ENCODE data around the gene HABP4. TPM values are rescaled to one million over a fixed set of nuclear protein-coding genes. Genes with fewer than 3 reads are reported as not detected.

HABP4 gene
- total and polyA plus RNA-seq, 12 donors: 20.8 to 30.4 (median 25.3) TPM

GRCh38 chr9:96462541-96462940 is 12.6 kb downstream of the HABP4 start:
- ATAC-seq (no peak), DNase-seq (no peak)
- Histone ChIP-seq H3K4me1 (peaks cover 0 to 7% (median 0%) of the 10 kb centered on the region in 9 donors), H3K27me3 (no peaks in the 10 kb centered on the region), H3K4me3 (no peak overlapping the region), H3K27ac (no peak overlapping the region), H3K9me3 (no peaks in the 10 kb centered on the region), H3K36me3 (peaks cover 0 to 82% (median 25%) of the 10 kb centered on the region in 9 donors)
- no peak for TF ChIP-seq CTCF (IDR thresholded peaks at IDR 0.05)
- 93 to 94% methylated on average over 6 of the region's 6 CpGs for WGBS, 2 donors
- intact Hi-C loops (cut with DNase I): loop anchor here in 1 of 10 donors (10.0 kb wide), 1 partner anchor 202 kb away; no protein-coding TSS in a partner anchor

GRCh38 chr9:96464426-96464825 is 14.5 kb downstream of the HABP4 start:
- intact Hi-C loops (cut with DNase I): loop anchor here in 1 of 10 donors (10.0 kb wide), 1 partner anchor 200 kb away; no protein-coding TSS in a partner anchor
- DNase-seq (no peak), ATAC-seq (no peak)
- Histone ChIP-seq H3K36me3 (peaks cover 0 to 87% (median 31%) of the 10 kb centered on the region in 9 donors), H3K4me3 (no peak overlapping the region), H3K27ac (no peak overlapping the region), H3K4me1 (peaks cover 0 to 7% (median 0%) of the 10 kb centered on the region in 9 donors), H3K9me3 (no peaks in the 10 kb centered on the region), H3K27me3 (no peaks in the 10 kb centered on the region)
- no peak for TF ChIP-seq CTCF (IDR thresholded peaks at IDR 0.05)
- 69% methylated on average over 6 of the region's 6 CpGs for WGBS, 2 donors

- no peaks in the 10 kb centered on the region for H3K27me3 ChIP-seq
- peak in 2 of 8 donors; percentile 37 to 61 for ATAC-seq
- no peaks in the 10 kb centered on the region for H3K9me3 ChIP-seq
- WGBS, 2 donors: 72 to 86% methylated on average over 5 of the region's 5 CpGs
- no peak overlapping the region for H3K4me3 ChIP-seq
- H3K4me1 ChIP-seq: peaks cover 0 to 7% (median 0%) of the 10 kb centered on the region in 9 donors
- peaks cover 0 to 88% (median 46%) of the 10 kb centered on the region in 9 donors for H3K36me3 ChIP-seq
- no peak overlapping the region for H3K27ac ChIP-seq
- intact Hi-C loops (cut with DNase I): loop anchor here in 1 of 10 donors (10.0 kb wide), 1 partner anchor 197 kb away; no protein-coding TSS in a partner anchor
- DNase-seq: no peak
- no peak for TF ChIP-seq CTCF (IDR thresholded peaks at IDR 0.05)
Measured at GRCh38 chr9:96467784-96468183, 17.8 kb downstream of the HABP4 start.

- ATAC-seq (no peak), DNase-seq (no peak)
- Histone ChIP-seq H3K9me3 (no peaks in the 10 kb centered on the region), H3K4me3 (no peak overlapping the region), H3K27ac (peak overlapping the region in 6 of 10 donors; percentile 12 to 45 (median 20)), H3K4me1 (peaks cover 0 to 9% (median 0%) of the 10 kb centered on the region in 9 donors), H3K36me3 (peaks cover 0 to 82% (median 24%) of the 10 kb centered on the region in 9 donors), H3K27me3 (no peaks in the 10 kb centered on the region)
- 87 to 88% methylated on average over 4 of the region's 4 CpGs for WGBS, 2 donors
- TF ChIP-seq CTCF (IDR thresholded peaks at IDR 0.05): no peak
- intact Hi-C loops (cut with DNase I): loop anchor here in 1 of 10 donors (10.0 kb wide), 1 partner anchor 179 kb away; the partner anchor contains the start of gene PRXL2C
Measured at GRCh38 chr9:96476013-96476412, 26.0 kb downstream of the HABP4 start.

All from heart right ventricle (tissue), 16 donors.